GM06990 (cell line): ENCODE measurements around the gene SLC2A4RG.

Source experiments
- DNase-seq: peaks from one replicate; pipeline ENCODE4 v3.0.0-alpha.2; 2011; ENCODE audit not compliant: insufficient read length; ENCODE audit errors: extremely low read depth
- H3K27me3 ChIP-seq: replicated peaks from 2 replicates; pipeline ENCODE4 v1.6.0; 2011; ENCODE audit warnings: low read length; ENCODE audit not compliant: control insufficient read depth, insufficient read depth
- H3K36me3 ChIP-seq: 2 replicates; pipeline ENCODE4 v1.5.1; 2011; ENCODE audit warnings: low read length; ENCODE audit not compliant: control insufficient read depth, insufficient read depth
- H3K4me3 ChIP-seq: replicated peaks from 2 replicates; pipeline ENCODE4 v1.5.1; 2011; ENCODE audit warnings: low read depth, mild to moderate bottlenecking, control low read depth, low read length
- CTCF ChIP-seq: IDR thresholded peaks from 2 replicates; pipeline ENCODE4 v1.5.1; 2011; ENCODE audit warnings: low read length, control low read depth, mild to moderate bottlenecking, inconsistent platforms; ENCODE audit not compliant: insufficient read depth, poor library complexity, severe bottlenecking

SLC2A4RG gene

GRCh38 chr20:63744158-63744557, 4.6 kb downstream of the SLC2A4RG start:
- no peak for TF ChIP-seq CTCF

GRCh38 chr20:63744574-63745423, 5.2 kb downstream of the SLC2A4RG start:
- DNase-seq: no peak
- TF ChIP-seq CTCF: no peak

More at GRCh38 chr20:63744158-63744557, 4.6 kb downstream of the SLC2A4RG start:
- no peaks in the 10 kb centered on the region for H3K27me3 ChIP-seq
- no peak overlapping the region for H3K4me3 ChIP-seq
- peaks cover 3% of the 10 kb centered on the region for H3K36me3 ChIP-seq
- DNase-seq: no peak

GRCh38 chr20:63745424-63745805, 5.8 kb downstream of the SLC2A4RG start:
- DNase-seq: no peak
- no peak for TF ChIP-seq CTCF
- Histone ChIP-seq H3K4me3 (no peak overlapping the region), H3K36me3 (peaks cover 3% of the 10 kb centered on the region), H3K27me3 (no peaks in the 10 kb centered on the region)

More at GRCh38 chr20:63744574-63745423, 5.2 kb downstream of the SLC2A4RG start:
- Histone ChIP-seq H3K27me3 (no peaks in the 10 kb centered on the region), H3K36me3 (peaks cover 3% of the 10 kb centered on the region), H3K4me3 (no peak overlapping the region)

- H3K27me3 ChIP-seq: no peaks in the 10 kb centered on the region
- TF ChIP-seq CTCF: no peak
- H3K36me3 ChIP-seq: peaks cover 3% of the 10 kb centered on the region
These were observed 6.6 kb downstream of the SLC2A4RG start for GRCh38 chr20:63745961-63746731.

GRCh38 chr20:63746751-63747315, 7.3 kb downstream of the SLC2A4RG start:
- TF ChIP-seq CTCF: no peak
- Histone ChIP-seq H3K4me3 (no peak overlapping the region), H3K27me3 (no peaks in the 10 kb centered on the region), H3K36me3 (peaks cover 3% of the 10 kb centered on the region)
- no peak for DNase-seq

More at GRCh38 chr20:63745961-63746731, 6.6 kb downstream of the SLC2A4RG start:
- DNase-seq: no peak
- no peak overlapping the region for H3K4me3 ChIP-seq
